KG1 (cell line): ENCODE results near the gene M1AP.
A peak's percentile ranks its signal among the peaks of the same experiment; 100 is the strongest.

ENCODE experiments used
- DNase-seq: peaks from one replicate; lab custom pipeline; 2025; lab: John Stamatoyannopoulos, UW

The M1AP gene

DNA sequence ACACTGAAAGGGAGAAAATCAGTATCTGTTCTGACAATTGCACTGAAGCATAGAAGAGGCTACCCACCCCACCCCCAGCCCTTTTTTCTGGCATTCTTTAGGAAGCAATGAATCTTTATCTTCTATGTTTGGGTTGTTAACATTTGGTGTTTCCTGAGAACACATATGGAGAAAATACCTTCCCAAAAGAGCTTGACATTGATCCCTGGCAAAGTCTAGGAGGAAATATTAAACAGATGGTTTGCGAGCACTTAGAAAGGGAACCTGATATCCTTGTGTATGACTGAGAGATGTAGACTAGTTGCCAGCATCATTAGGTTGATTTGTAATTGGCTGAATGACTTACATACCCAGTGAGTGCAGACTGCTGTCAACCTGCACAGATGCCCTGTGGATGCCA is 50.7 kb downstream of the M1AP start:
- DNase-seq, result no peak

- DNase-seq, result no peak
These were observed 51.5 kb downstream of the M1AP start for GRCh38 chr2:74596584-74596983.

GRCh38 chr2:74593826-74594772 is 54.0 kb downstream of the M1AP start:
- no peak for DNase-seq

- DNase-seq, result no peak
These were observed 59.5 kb downstream of the M1AP start for GRCh38 chr2:74588664-74589063.

DNA sequence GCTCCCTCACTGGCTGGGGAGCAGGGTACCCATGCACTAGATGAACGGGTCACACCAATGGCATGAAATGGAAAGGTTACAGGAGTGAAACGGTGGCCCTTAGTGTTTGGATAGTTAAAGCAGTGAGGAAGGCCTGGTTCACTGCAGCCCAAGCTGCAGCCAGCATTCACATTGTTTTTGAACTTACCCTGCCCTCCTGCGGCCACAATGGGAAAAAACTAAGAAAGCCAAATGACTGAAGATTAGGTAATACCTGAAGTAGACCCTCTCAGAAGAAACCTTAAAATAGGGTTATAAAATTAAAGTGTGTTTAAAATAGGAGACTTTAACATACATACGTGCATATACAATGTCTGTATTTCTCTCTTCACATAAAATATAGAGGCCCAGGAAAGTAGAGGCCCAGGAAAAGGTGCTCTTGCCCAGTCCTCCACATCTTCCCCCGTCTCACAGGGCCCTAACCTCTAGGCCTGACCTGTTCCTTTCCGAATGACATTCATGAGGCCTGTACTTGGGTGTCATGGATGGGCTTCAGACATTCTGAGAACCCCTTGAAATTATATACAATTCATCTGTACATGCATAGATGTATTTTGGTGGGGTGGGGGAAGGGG is 60.4 kb downstream of the M1AP start:
- peak; percentile 65 for DNase-seq

GRCh38 chr2:74585406-74586185 is 62.5 kb downstream of the M1AP start:
- DNase-seq, result peak; percentile 39

- DNase-seq, result no peak
These were observed 64.0 kb downstream of the M1AP start for GRCh38 chr2:74584088-74584645.

DNA sequence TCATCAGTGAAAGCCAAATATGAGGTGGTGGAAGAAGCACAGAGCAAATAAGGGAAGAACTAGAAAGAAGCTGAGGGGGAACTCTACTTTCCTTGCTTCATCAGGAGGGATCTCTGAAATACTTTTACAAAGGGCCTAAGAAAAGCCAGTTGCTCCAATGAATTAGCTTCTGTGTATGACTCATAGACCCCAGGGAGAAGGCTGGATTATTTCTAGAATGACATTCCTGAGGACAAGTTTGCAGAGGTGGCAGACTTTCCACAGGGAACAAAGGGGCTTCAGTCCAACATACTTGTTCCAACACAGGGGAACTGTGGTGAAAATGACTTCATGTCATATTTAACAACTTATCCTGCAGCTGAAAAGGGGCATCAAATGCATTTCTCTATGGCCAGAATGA is 64.6 kb downstream of the M1AP start:
- DNase-seq, result no peak

GRCh38 chr2:74582184-74582583 is 65.9 kb downstream of the M1AP start:
- DNase-seq, result no peak

- DNase-seq, result no peak
These were observed 66.7 kb downstream of the M1AP start for GRCh38 chr2:74581463-74581862.

DNA sequence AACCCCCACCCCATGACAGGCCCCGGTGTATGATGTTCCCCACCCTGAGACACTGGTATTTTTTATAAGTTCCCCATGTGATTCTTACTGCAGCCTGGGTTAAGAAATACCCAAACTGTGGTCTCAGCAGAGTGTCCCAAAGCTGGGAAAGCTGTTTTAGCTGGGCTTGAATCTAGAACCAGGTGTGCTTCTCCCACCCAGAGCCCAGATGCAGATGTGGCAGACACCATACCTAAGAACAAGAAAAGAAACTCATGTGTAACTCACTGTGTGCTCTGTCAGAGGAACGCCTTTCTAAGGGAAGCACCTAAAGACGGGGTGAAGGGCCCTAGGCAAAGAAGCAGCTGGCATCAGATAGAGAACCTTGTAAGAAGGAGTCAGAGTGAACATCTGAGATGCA is 69.7 kb downstream of the M1AP start:
- no peak for DNase-seq

- no peak for DNase-seq
These were observed 70.7 kb downstream of the M1AP start for GRCh38 chr2:74577448-74577847.

DNA sequence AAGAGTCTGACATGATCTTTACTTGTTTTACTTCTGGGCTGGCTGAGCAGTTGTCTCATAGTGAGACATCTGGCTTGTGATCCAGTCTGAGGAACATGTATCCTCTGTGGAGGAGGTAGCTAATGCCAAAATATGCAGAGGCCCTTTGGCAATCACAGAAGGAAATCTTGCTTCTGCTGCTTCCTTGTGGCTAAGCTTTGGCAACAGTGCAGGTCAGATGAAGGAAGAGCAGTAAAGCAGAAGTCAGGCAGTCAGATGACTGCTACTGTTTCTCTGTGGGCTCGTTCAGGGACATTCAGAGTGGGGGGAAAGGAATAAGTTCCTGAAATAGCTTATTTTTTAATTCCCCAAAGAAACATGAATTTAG is 71.3 kb downstream of the M1AP start:
- DNase-seq, result peak; percentile 82

DNA sequence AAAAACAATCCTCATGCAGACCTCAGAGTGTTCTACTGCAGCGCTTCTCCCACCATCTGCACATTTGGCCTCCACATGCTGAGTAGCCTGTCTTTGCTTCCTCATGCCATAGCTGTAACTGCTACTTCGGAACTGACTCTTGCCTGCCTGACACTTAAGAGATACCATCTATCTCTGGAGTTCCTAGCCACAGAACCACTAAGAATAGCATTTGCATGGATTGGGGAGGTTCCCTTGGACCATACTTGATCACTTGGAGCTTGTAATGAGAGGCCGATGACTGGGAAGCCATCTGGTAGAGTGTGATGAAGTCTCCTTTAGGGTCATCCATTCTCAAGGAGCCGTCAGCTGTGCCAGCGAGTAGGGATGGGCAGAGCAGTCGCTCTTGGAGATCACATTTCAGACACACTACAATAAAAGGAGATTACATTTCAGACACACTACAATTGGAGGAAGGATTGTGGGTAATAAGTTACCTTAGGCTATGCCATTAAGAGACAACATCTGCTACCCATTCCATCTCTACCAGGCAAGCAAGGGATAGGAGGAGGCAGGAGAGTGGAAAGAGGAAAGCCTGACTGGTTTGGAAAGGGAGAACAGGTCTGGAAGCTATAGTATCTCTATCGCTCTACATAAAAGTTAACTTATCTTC is 71.8 kb downstream of the M1AP start:
- DNase-seq, result no peak

GRCh38 chr2:74575320-74575719 is 72.8 kb downstream of the M1AP start:
- no peak for DNase-seq

- peak; percentile 64 for DNase-seq
These were observed 74.2 kb downstream of the M1AP start for GRCh38 chr2:74573747-74574562.

- DNase-seq, result no peak
These were observed 75.8 kb downstream of the M1AP start for GRCh38 chr2:74572178-74572925.

DNA sequence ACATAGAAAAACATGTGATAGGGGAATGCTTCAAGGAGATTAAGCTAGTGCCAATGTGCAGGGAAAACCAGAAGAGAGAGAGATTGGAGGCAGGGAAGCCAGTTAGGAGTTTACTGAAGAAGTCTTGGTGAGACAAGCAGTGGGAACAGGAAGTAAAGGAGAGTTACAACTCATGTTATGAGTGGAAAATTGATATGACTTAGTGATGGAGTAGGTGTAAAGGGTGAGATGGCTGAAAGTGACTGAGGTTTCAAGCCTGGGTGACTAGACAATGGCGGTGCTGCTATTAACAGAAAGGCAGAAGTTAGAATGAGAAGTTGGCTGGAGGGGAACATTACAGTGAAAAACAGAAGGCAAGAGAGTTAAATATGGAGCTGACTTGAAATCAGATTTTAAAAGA is 77.1 kb downstream of the M1AP start:
- no peak for DNase-seq

DNA sequence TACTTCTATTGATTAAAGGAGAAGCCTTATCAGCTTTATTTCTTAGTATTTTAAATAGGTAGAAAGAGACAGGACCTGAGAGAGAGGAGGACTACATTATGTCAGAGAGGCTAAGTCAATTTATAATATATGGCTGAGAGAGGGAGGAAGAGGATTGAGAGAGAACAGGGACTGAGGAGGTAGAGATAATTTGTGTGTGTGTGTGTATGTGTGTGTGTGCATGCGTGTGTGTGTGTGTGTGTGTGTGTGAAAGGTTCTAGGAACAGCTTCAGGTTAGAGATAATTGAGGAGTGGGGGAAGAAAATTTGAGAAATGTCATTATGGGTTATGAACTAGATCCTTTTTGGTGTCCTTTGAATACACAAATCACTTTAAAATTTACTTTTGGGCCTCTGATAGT is 78.4 kb downstream of the M1AP start:
- DNase-seq, result no peak

DNA sequence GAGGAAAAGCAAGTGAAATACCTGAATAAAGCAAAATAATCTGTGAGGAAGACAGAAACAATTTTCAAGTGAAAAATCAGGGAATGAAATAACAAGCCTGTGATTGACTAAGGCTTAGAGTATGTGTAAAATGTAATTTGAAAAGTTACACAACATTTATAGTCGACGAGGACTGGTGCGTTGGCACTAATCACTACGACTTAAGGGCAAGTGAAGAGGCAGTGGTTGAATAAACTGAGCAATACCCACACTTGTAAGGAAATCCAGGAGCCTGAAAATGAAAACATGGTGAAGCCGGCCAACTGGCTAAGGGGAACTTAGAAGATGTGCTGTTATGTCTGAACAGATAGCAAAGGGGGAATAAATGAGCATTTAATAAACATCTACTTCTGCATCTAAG is 80.2 kb downstream of the M1AP start:
- DNase-seq, result no peak

DNA sequence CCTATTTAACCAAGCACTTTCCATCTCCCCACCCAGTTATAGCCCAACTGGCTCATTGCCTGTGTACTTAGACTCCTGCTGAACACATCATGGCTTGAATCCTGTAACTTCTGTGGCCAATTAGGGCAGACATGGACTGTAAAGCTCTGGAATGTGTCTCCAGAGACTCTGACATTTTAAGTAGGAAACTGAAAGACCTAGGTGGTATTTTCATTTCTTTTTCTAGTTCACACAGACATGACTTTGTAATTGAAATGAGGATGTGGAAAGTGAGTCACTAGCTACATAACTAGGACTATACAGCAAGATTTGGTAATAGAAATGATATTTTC is 81.4 kb downstream of the M1AP start:
- DNase-seq, result no peak
